Hepatocyte (in vitro differentiated cells): ENCODE data around the gene OR10H3. TPM values are rescaled to one million over a fixed set of nuclear protein-coding genes. Genes with fewer than 3 reads are reported as not detected.

Experiments used
- DNase-seq: peaks from one replicate; pipeline ENCODE4 v3.0.0-alpha.2; 2016; ENCODE audit warnings: low spot score
- H2AFZ ChIP-seq: fragments of 200-600 bp; sonication (generic); 2 replicates; pipeline ENCODE4 v1.6.0; 2016; ENCODE audit warnings: antibody characterized with exemption, mild to moderate bottlenecking
- H3K27ac ChIP-seq: fragments of 200-600 bp; sonication (generic); 2 replicates; pipeline ENCODE4 v1.5.1; 2016; ENCODE audit warnings: mild to moderate bottlenecking
- H3K27me3 ChIP-seq: fragments of 200-600 bp; sonication (generic); 2 replicates; pipeline ENCODE4 v1.6.1; 2016
- H3K36me3 ChIP-seq: fragments of 200-600 bp; sonication (generic); replicated peaks from 2 replicates; pipeline ENCODE4 v1.5.1; 2016; ENCODE audit warnings: low read depth; ENCODE audit not compliant: insufficient read depth
- H3K4me1 ChIP-seq: fragments of 200-600 bp; sonication (generic); 2 replicates; pipeline ENCODE4 v1.5.1; 2016; ENCODE audit warnings: mild to moderate bottlenecking, moderate library complexity; ENCODE audit not compliant: insufficient read depth
- H3K4me2 ChIP-seq: fragments of 200-600 bp; sonication (generic); 2 replicates; pipeline ENCODE4 v1.6.0; 2016
- H3K4me3 ChIP-seq: fragments of 200-600 bp; sonication (generic); 2 replicates; pipeline ENCODE4 v1.5.1; 2016; ENCODE audit warnings: mild to moderate bottlenecking
- H3K79me2 ChIP-seq: fragments of 200-600 bp; sonication (generic); 2 replicates; pipeline ENCODE4 v1.6.0; 2017; ENCODE audit warnings: mild to moderate bottlenecking
- H3K9me2 ChIP-seq: fragments of 200-600 bp; sonication (generic); replicated peaks from 2 replicates; pipeline ENCODE4 v1.6.0; 2017; ENCODE audit warnings: mild to moderate bottlenecking; ENCODE audit not compliant: insufficient read depth
- H3K9me3 ChIP-seq: fragments of 200-600 bp; sonication (generic); 2 replicates; pipeline ENCODE4 v1.5.1; 2016; ENCODE audit warnings: low read depth, mild to moderate bottlenecking
- H4K20me1 ChIP-seq: fragments of 200-600 bp; sonication (generic); 2 replicates; pipeline ENCODE4 v1.6.0; 2016; ENCODE audit warnings: mild to moderate bottlenecking; ENCODE audit not compliant: insufficient read depth, poor library complexity, severe bottlenecking
- CTCF ChIP-seq: fragments of 200-600 bp; sonication (generic); IDR thresholded peaks from 2 replicates; pipeline ENCODE4 v1.5.1; 2016; ENCODE audit warnings: antibody characterized with exemption, mild to moderate bottlenecking; ENCODE audit not compliant: poor library complexity
- EZH2 ChIP-seq: fragments of 200-600 bp; sonication (generic); IDR thresholded peaks from 2 replicates; pipeline ENCODE4 v1.6.1; 2016; ENCODE audit warnings: antibody characterized with exemption, mild to moderate bottlenecking, borderline replicate concordance
- EZH2phosphoT487 ChIP-seq: fragments of 200-600 bp; sonication (generic); IDR thresholded peaks from one replicate; pipeline ENCODE4 v1.6.1; 2018; ENCODE audit warnings: antibody characterized with exemption, mild to moderate bottlenecking, low read depth, moderate library complexity; ENCODE audit not compliant: unreplicated experiment, severe bottlenecking
- WGBS: methylation state at CpG from one replicate; pipeline ENCODE4 v1.1.6; 2016; ENCODE audit warnings: low lambda C conversion rate; ENCODE audit errors: missing lambda C conversion rate; 5-methylcytosine and 5-hydroxymethylcytosine counted together
- polyA plus RNA-seq: library from polyadenylated mRNA; unstranded; fragments of >200 nt; fragmentation: Nextera tagmentation; extraction: Ambion mirVana; gene quantifications from 2 replicates; pipeline ENCODE4 v1.2.1, GENCODE V29; 2016
- total RNA-seq: library from RNA; depleted of rRNA; stranded (reverse); fragments of >200 nt; gene quantifications from 2 replicates; pipeline ENCODE4 v1.2.3, GENCODE V29; 2014

Gene OR10H3
- total and polyA plus RNA-seq, 2 experiments from 2014 or later, result not detected

- Histone ChIP-seq H2AFZ (no peak overlapping the region), H3K36me3 (no peaks in the 10 kb centered on the region), H3K79me2 (no peaks in the 10 kb centered on the region), H3K27ac (no peak overlapping the region), H3K4me1 (no peaks in the 10 kb centered on the region), H3K9me2 (no peaks in the 10 kb centered on the region), H3K4me3 (no peak overlapping the region), H3K9me3 (no peaks in the 10 kb centered on the region), H3K4me2 (no peak overlapping the region), H3K27me3 (no peaks in the 10 kb centered on the region), H4K20me1 (no peaks in the 10 kb centered on the region)
- WGBS, result 32% methylated on average over 2 of the region's 2 CpGs
- no peak for TF ChIP-seq CTCF
- no peak for TF ChIP-seq EZH2
- TF ChIP-seq EZH2phosphoT487, result no peak
- no peak for DNase-seq
Observed at GRCh38 chr19:15775249-15775648, 37.5 kb downstream of the OR10H3 start.

GRCh38 chr19:15776264-15776663, 38.5 kb downstream of the OR10H3 start:
- no peaks in the 10 kb centered on the region for H3K79me2 ChIP-seq
- TF ChIP-seq CTCF, result no peak

GRCh38 chr19:15776991-15777970, 39.5 kb downstream of the OR10H3 start:
- Histone ChIP-seq H3K9me2 (no peaks in the 10 kb centered on the region), H3K36me3 (no peaks in the 10 kb centered on the region), H3K27ac (no peak overlapping the region), H3K4me1 (no peaks in the 10 kb centered on the region), H3K79me2 (no peaks in the 10 kb centered on the region), H2AFZ (no peak overlapping the region), H3K4me2 (no peak overlapping the region), H4K20me1 (no peaks in the 10 kb centered on the region), H3K27me3 (no peaks in the 10 kb centered on the region), H3K9me3 (no peaks in the 10 kb centered on the region), H3K4me3 (no peak overlapping the region)
- no peak for DNase-seq
- 62% methylated on average over 9 of the region's 9 CpGs for WGBS
- TF ChIP-seq CTCF, result no peak
- TF ChIP-seq EZH2, result no peak
- TF ChIP-seq EZH2phosphoT487, result no peak

More at GRCh38 chr19:15776264-15776663, 38.5 kb downstream of the OR10H3 start:
- H3K4me3 ChIP-seq, result no peak overlapping the region
- 74% methylated on average over 4 of the region's 4 CpGs for WGBS
- H3K4me1 ChIP-seq, result no peaks in the 10 kb centered on the region
- no peaks in the 10 kb centered on the region for H3K9me2 ChIP-seq
- DNase-seq, result no peak
- no peak overlapping the region for H3K27ac ChIP-seq
- no peaks in the 10 kb centered on the region for H3K36me3 ChIP-seq
- no peaks in the 10 kb centered on the region for H4K20me1 ChIP-seq
- H3K9me3 ChIP-seq, result no peaks in the 10 kb centered on the region
- no peak overlapping the region for H2AFZ ChIP-seq
- H3K4me2 ChIP-seq, result no peak overlapping the region
- H3K27me3 ChIP-seq, result no peaks in the 10 kb centered on the region
